Loucy (cell line): ENCODE results near the gene CYSRT1.

ENCODE experiments used
- EZH2phosphoT487 ChIP-seq: fragments of 200-600 bp; IDR thresholded peaks from 2 replicates; pipeline ENCODE4 v1.6.1; 2018; ENCODE audit warnings: antibody characterized with exemption, mild to moderate bottlenecking, moderate library complexity, borderline replicate concordance
- TF ChIP-seq, protein P1 (sequence below): fragments of 200-600 bp; sonication (generic); conservative IDR thresholded peaks from 2 replicates; pipeline ENCODE4 v1.5.1; 2014; ENCODE audit warnings: mild to moderate bottlenecking, antibody characterized with exemption, low read length

DNA sequence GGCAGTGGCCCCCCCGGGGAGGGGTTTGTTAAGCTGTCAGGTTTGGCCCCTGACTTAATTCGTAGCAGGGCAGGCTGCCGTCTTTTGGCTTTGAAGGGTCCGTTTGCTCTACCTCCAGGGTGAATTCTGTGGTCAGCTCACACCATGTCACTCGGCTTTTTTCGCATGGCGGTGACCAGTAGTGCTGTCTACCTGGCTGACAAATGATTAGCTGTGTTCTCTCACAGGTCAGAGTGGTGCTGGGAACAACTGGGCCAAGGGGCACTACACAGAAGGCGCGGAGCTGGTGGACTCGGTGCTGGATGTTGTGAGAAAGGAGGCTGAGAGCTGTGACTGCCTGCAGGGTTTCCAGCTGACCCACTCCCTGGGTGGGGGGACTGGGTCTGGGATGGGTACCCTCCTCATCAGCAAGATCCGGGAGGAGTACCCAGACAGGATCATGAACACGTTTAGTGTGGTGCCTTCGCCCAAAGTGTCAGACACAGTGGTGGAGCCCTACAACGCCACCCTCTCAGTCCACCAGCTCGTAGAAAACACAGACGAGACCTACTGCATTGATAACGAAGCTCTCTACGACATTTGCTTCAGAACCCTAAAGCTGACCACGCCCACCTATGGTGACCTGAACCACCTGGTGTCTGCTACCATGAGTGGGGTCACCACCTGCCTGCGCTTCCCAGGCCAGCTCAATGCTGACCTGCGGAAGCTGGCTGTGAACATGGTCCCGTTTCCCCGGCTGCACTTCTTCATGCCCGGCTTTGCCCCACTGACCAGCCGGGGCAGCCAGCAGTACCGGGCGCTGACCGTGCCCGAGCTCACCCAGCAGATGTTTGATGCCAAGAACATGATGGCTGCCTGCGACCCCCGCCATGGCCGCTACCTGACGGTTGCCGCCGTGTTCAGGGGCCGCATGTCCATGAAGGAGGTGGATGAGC is 17.6 kb downstream of the CYSRT1 start:
- TF ChIP-seq, protein P1, sequence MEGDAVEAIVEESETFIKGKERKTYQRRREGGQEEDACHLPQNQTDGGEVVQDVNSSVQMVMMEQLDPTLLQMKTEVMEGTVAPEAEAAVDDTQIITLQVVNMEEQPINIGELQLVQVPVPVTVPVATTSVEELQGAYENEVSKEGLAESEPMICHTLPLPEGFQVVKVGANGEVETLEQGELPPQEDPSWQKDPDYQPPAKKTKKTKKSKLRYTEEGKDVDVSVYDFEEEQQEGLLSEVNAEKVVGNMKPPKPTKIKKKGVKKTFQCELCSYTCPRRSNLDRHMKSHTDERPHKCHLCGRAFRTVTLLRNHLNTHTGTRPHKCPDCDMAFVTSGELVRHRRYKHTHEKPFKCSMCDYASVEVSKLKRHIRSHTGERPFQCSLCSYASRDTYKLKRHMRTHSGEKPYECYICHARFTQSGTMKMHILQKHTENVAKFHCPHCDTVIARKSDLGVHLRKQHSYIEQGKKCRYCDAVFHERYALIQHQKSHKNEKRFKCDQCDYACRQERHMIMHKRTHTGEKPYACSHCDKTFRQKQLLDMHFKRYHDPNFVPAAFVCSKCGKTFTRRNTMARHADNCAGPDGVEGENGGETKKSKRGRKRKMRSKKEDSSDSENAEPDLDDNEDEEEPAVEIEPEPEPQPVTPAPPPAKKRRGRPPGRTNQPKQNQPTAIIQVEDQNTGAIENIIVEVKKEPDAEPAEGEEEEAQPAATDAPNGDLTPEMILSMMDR = no peak
- TF ChIP-seq EZH2phosphoT487 = no peak
